H9 (cell line): ENCODE results near the gene OCLN. TPM values are rescaled to one million over a fixed set of nuclear protein-coding genes. Genes with fewer than 3 reads are reported as not detected.

Source experiments
- DNase-seq: peaks from one replicate; pipeline ENCODE4 v3.0.0-alpha.2; 2017
- H2AFZ ChIP-seq: one replicate; pipeline ENCODE4 v1.6.1; 2013; ENCODE audit warnings: mild to moderate bottlenecking, low read length, control low read depth, moderate library complexity
- H2AK5ac ChIP-seq: 2 replicates; pipeline ENCODE4 v1.6.1; 2013; ENCODE audit warnings: low read length, control low read depth, mixed read lengths; ENCODE audit not compliant: insufficient read length
- H2BK120ac ChIP-seq: one replicate; pipeline ENCODE4 v1.6.1; 2013; ENCODE audit warnings: low read depth, mild to moderate bottlenecking, low read length, control low read depth, inconsistent platforms; ENCODE audit not compliant: poor library complexity, severe bottlenecking
- H2BK12ac ChIP-seq: 2 replicates; pipeline ENCODE4 v1.6.1; 2013; ENCODE audit warnings: low read length, control low read depth, mixed read lengths, low read depth; ENCODE audit not compliant: insufficient read length
- H2BK15ac ChIP-seq: 2 replicates; pipeline ENCODE4 v1.6.1; 2013; ENCODE audit warnings: low read depth, low read length, control low read depth
- H2BK20ac ChIP-seq: one replicate; pipeline ENCODE4 v1.6.1; 2013; ENCODE audit warnings: low read depth, mild to moderate bottlenecking, low read length, control low read depth, inconsistent platforms; ENCODE audit not compliant: poor library complexity, severe bottlenecking
- H2BK5ac ChIP-seq: 2 replicates; pipeline ENCODE4 v1.6.1; 2013; ENCODE audit warnings: low read length, control low read depth, mixed read lengths; ENCODE audit not compliant: insufficient read length
- H3K14ac ChIP-seq: 2 replicates; pipeline ENCODE4 v1.6.1; 2013; ENCODE audit warnings: low read length, control low read depth; ENCODE audit not compliant: insufficient read depth
- H3K18ac ChIP-seq: 2 replicates; pipeline ENCODE4 v1.6.1; 2013; ENCODE audit warnings: low read depth, mild to moderate bottlenecking, mixed read lengths, low read length, control low read depth; ENCODE audit not compliant: insufficient read length
- H3K23ac ChIP-seq: 2 replicates; pipeline ENCODE4 v1.6.1; 2013; ENCODE audit warnings: low read length, control low read depth, mixed read lengths, low read depth; ENCODE audit not compliant: insufficient read length
- H3K23me2 ChIP-seq: 2 replicates; pipeline ENCODE4 v1.6.1; 2013; ENCODE audit warnings: low read depth, mild to moderate bottlenecking, mixed read lengths, low read length, control low read depth; ENCODE audit not compliant: insufficient read length, poor library complexity, severe bottlenecking
- H3K27ac ChIP-seq: 2 replicates; pipeline ENCODE4 v1.5.1; 2013; ENCODE audit warnings: low read length, control low read depth, mixed read lengths, low read depth; ENCODE audit not compliant: insufficient read length
- H3K27me3 ChIP-seq: 2 replicates; pipeline ENCODE4 v1.6.1; 2013; ENCODE audit warnings: low read length, control low read depth, inconsistent platforms; ENCODE audit not compliant: insufficient read depth
- H3K4ac ChIP-seq: 2 replicates; pipeline ENCODE4 v1.6.1; 2013; ENCODE audit warnings: low read depth, mild to moderate bottlenecking, control low read depth, inconsistent platforms, low read length, moderate library complexity
- H3K4me1 ChIP-seq: 2 replicates; pipeline ENCODE4 v1.6.1; 2013; ENCODE audit warnings: low read length, control low read depth, inconsistent platforms; ENCODE audit not compliant: insufficient read depth
- H3K4me2 ChIP-seq: 2 replicates; pipeline ENCODE4 v1.6.1; 2013; ENCODE audit warnings: low read length, control low read depth, mixed read lengths; ENCODE audit not compliant: insufficient read length, insufficient read depth
- H3K56ac ChIP-seq: 2 replicates; pipeline ENCODE4 v1.6.1; 2013; ENCODE audit warnings: low read depth, mild to moderate bottlenecking, mixed read lengths, low read length, control low read depth; ENCODE audit not compliant: insufficient read length
- H3K79me1 ChIP-seq: 2 replicates; pipeline ENCODE4 v1.6.1; 2013; ENCODE audit warnings: low read depth, mild to moderate bottlenecking, moderate library complexity, low read length, control low read depth, inconsistent platforms; ENCODE audit not compliant: insufficient read depth, poor library complexity, severe bottlenecking
- H3K79me2 ChIP-seq: 2 replicates; pipeline ENCODE4 v1.6.1; 2013; ENCODE audit warnings: low read length, control low read depth, inconsistent platforms; ENCODE audit not compliant: insufficient read depth
- H3K9ac ChIP-seq: 2 replicates; pipeline ENCODE4 v1.6.1; 2013; ENCODE audit warnings: low read length, control low read depth, mixed read lengths; ENCODE audit not compliant: insufficient read length; ENCODE audit errors: extremely low read depth
- H3K9me3 ChIP-seq: one replicate; pipeline ENCODE4 v1.6.1; 2013; ENCODE audit warnings: low read depth, low read length, inconsistent platforms; ENCODE audit not compliant: control insufficient read depth
- H3T11ph ChIP-seq: one replicate; pipeline ENCODE4 v1.6.1; 2013; ENCODE audit warnings: mild to moderate bottlenecking, low read length, control low read depth, inconsistent platforms
- H4K20me1 ChIP-seq: one replicate; pipeline ENCODE4 v1.6.1; 2013; ENCODE audit not compliant: control insufficient read depth, insufficient read length, insufficient read depth
- H4K5ac ChIP-seq: 2 replicates; pipeline ENCODE4 v1.6.1; 2013; ENCODE audit warnings: low read depth, mild to moderate bottlenecking, mixed read lengths, low read length, control low read depth; ENCODE audit not compliant: insufficient read length
- H4K8ac ChIP-seq: replicated peaks from 2 replicates; pipeline ENCODE4 v1.6.1; 2013; ENCODE audit warnings: low read length, control low read depth, mixed read lengths, low read depth; ENCODE audit not compliant: insufficient read length
- H4K91ac ChIP-seq: 2 replicates; pipeline ENCODE4 v1.6.1; 2013; ENCODE audit warnings: low read depth, mild to moderate bottlenecking, moderate library complexity, mixed read lengths, low read length, control low read depth; ENCODE audit not compliant: insufficient read length
- H3K27ac Mint-ChIP-seq, 3 experiments: 2 replicates in 2 of 3; 3 replicates in 1 of 3; pipeline ENCODE4 v1.8.0; 2020 to 2021; ENCODE audit warnings: mixed read lengths in 3 of 3, mild to moderate bottlenecking in 1 of 3, moderate library complexity in 1 of 3
- H3K27me3 Mint-ChIP-seq: 2 replicates; pipeline ENCODE4 v1.8.0; 2021; ENCODE audit warnings: low read depth, mild to moderate bottlenecking, moderate library complexity, mixed read lengths
- H3K36me3 Mint-ChIP-seq, 3 experiments: 2 replicates in 2 of 3; 3 replicates in 1 of 3; pipeline ENCODE4 v1.8.0; 2020 to 2021; ENCODE audit warnings: low read depth in 3 of 3, mixed read lengths in 3 of 3; ENCODE audit not compliant: insufficient read depth in 1 of 3
- H3K4me1 Mint-ChIP-seq, 2 experiments: 2 replicates each; pipeline ENCODE4 v1.8.0; 2020; ENCODE audit warnings: mixed read lengths in 2 of 2
- H3K4me3 Mint-ChIP-seq, 2 experiments: 2 replicates in 1 of 2; 3 replicates in 1 of 2; pipeline ENCODE4 v1.8.0; 2020 to 2021; ENCODE audit warnings: mild to moderate bottlenecking in 2 of 2, mixed read lengths in 2 of 2, moderate library complexity in 1 of 2
- H3K9me3 Mint-ChIP-seq, 2 experiments: 2 replicates in 1 of 2; 3 replicates in 1 of 2; pipeline ENCODE4 v1.8.0; 2020; ENCODE audit warnings: mild to moderate bottlenecking in 2 of 2, mixed read lengths in 2 of 2, moderate library complexity in 1 of 2
- WGBS: extraction: QIAGEN DNeasy Blood & Tissue Kit; methylation state at CpG from one replicate; pipeline ENCODE4 v1.1.7; 2013; ENCODE audit warnings: missing lambda C conversion rate, low lambda C conversion rate, mixed read lengths; ENCODE audit not compliant: insufficient read length; ENCODE audit errors: extremely low coverage; 5-methylcytosine and 5-hydroxymethylcytosine counted together
- total RNA-seq: library from RNA; stranded (reverse); gene quantifications from 2 replicates; pipeline ENCODE4 v1.2.1, GENCODE V29; 2021
- TF ChIP-seq, protein P1 (sequence below): fragments of 200-600 bp; sonication (generic); conservative IDR thresholded peaks from 3 replicates; pipeline ENCODE4 v1.8.0; 2021; ENCODE audit warnings: antibody characterized with exemption, mild to moderate bottlenecking

Gene OCLN
- total RNA-seq, 1 experiment from 2014 or later: 109 TPM

DNA sequence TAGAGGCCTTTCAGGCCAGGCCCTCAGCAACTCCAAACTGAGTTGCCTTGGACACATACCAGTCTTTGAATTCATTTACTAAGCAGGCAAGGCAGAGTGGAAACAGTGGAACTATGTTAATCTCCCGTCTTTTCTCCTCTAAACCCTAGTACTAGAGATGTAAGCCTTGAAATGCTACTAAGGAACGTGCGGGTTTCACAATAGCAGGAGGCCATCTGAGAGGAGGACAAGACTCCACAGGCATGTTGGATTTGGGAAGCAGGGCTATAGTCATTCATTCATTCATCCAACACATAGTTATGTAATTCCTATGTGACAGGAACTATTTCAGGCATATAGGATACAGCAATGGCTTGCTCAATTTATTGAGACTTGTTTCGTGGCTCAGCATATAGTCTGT lies 3.3 kb upstream of the OCLN start:
- Histone ChIP-seq H3K14ac (no peak overlapping the region), H2BK5ac (no peak overlapping the region), H3T11ph (no peak overlapping the region), H3K27me3 (no peaks in the 10 kb centered on the region), H2AK5ac (no peak overlapping the region), H3K79me1 (no peaks in the 10 kb centered on the region), H3K18ac (no peak overlapping the region), H3K79me2 (peaks cover 3% of the 10 kb centered on the region; the same call in 1 of the 2 replicates), H4K20me1 (no peaks in the 10 kb centered on the region), H2BK12ac (no peak overlapping the region), H3K4ac (no peak overlapping the region), H4K91ac (no peak overlapping the region), H3K27ac (peak overlapping the region; percentile 25), H2BK15ac (no peak overlapping the region), H2AFZ (no peak overlapping the region), H3K56ac (no peak overlapping the region), H3K9me3 (no peaks in the 10 kb centered on the region), H4K8ac (no peak overlapping the region), H2BK20ac (no peak overlapping the region), H4K5ac (no peak overlapping the region), H3K4me1 (peaks cover 2% of the 10 kb centered on the region; the same call in 1 of the 2 replicates), H3K23ac (no peak overlapping the region), H2BK120ac (no peak overlapping the region), H3K9ac (no peak overlapping the region), H3K4me2 (no peak overlapping the region), H3K23me2 (peaks cover 13% of the 10 kb centered on the region)
- peak overlapping the region in 1 of 3 experiments; percentile 42; a peak in 2 of 7 replicates for H3K27ac Mint-ChIP-seq
- DNase-seq: no peak
- peaks cover 16 to 19% of the 10 kb centered on the region in 2 experiments for H3K4me1 Mint-ChIP-seq
- no peak overlapping the region for H3K4me3 Mint-ChIP-seq
- H3K9me3 Mint-ChIP-seq: no peaks in the 10 kb centered on the region; a peak in 1 of 5 replicates
- peaks cover 3% of the 10 kb centered on the region for H3K27me3 Mint-ChIP-seq
- no peaks in the 10 kb centered on the region for H3K36me3 Mint-ChIP-seq
- TF ChIP-seq, protein P1, sequence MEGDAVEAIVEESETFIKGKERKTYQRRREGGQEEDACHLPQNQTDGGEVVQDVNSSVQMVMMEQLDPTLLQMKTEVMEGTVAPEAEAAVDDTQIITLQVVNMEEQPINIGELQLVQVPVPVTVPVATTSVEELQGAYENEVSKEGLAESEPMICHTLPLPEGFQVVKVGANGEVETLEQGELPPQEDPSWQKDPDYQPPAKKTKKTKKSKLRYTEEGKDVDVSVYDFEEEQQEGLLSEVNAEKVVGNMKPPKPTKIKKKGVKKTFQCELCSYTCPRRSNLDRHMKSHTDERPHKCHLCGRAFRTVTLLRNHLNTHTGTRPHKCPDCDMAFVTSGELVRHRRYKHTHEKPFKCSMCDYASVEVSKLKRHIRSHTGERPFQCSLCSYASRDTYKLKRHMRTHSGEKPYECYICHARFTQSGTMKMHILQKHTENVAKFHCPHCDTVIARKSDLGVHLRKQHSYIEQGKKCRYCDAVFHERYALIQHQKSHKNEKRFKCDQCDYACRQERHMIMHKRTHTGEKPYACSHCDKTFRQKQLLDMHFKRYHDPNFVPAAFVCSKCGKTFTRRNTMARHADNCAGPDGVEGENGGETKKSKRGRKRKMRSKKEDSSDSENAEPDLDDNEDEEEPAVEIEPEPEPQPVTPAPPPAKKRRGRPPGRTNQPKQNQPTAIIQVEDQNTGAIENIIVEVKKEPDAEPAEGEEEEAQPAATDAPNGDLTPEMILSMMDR: no peak
- no CpG with 5 or more reads among the region's 4 CpGs for WGBS
